HCT116 (cell line): ENCODE data around the gene SNTG2.

ENCODE experiments used
- EZH2 ChIP-seq: fragments of 200-600 bp; sonication (generic); IDR thresholded peaks from 2 replicates; pipeline ENCODE4 v1.6.1; 2017; ENCODE audit warnings: antibody characterized with exemption, mixed run types
- FOSL1 ChIP-seq: IDR thresholded peaks from 2 replicates; pipeline ENCODE4 v1.6.1; 2012; ENCODE audit warnings: low read depth
- POLR2A ChIP-seq: IDR thresholded peaks from 2 replicates; pipeline ENCODE4 v1.7.0; 2011; ENCODE audit warnings: borderline replicate concordance; ENCODE audit not compliant: insufficient read depth, insufficient read length; ENCODE audit errors: extremely low read depth
- SP1 ChIP-seq: IDR thresholded peaks from 2 replicates; pipeline ENCODE4 v1.6.1; 2012; ENCODE audit warnings: low read depth
- YY1 ChIP-seq: IDR thresholded peaks from 2 replicates; pipeline ENCODE4 v1.6.1; 2011; ENCODE audit warnings: low read length, low read depth, moderate library complexity, mild to moderate bottlenecking; ENCODE audit not compliant: insufficient replicate concordance; ENCODE audit errors: extremely low read depth
- TF ChIP-seq, protein P1 (sequence below), 3 experiments: fragments of 200-600 bp in 1 of 3; sonication (generic) in 1 of 3; IDR thresholded peaks in 2 of 3; conservative IDR thresholded peaks in 1 of 3; 2 replicates each; pipeline ENCODE4 v1.5.1; 2012 to 2017; ENCODE audit warnings: low read depth in 2 of 3, low read length in 2 of 3, antibody characterized with exemption in 1 of 3, borderline replicate concordance in 1 of 3, control low read depth in 1 of 3, mild to moderate bottlenecking in 1 of 3, mixed read lengths in 1 of 3, mixed run types in 1 of 3, moderate library complexity in 1 of 3; ENCODE audit not compliant: insufficient read depth in 1 of 3
- TF ChIP-seq, protein P2 (sequence below): IDR thresholded peaks from 2 replicates; pipeline ENCODE4 v1.6.1; 2012

DNA sequence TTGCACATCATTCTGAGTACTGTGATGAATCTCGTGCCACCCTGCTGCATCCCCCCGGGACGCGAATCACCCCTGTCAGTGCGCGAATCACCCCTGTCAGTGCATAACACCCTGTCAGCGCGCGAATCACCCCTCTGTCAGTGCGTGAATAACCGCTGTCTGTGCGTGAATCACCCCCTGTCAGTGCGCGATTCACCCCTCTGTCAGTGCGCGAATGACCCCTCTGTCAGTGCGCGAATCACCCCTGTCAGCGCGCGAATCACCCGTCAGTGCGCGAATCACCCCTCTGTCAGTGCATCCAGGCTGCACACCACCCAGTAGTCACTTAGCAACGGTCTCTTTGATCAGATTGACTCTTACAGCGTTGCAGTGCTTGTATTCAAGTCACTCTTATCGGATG, 328.2 kb downstream of the SNTG2 start:
- TF ChIP-seq EZH2 (no peak), SP1 (no peak), POLR2A (no peak), FOSL1 (no peak), YY1 (no peak)
- TF ChIP-seq, protein P1, sequence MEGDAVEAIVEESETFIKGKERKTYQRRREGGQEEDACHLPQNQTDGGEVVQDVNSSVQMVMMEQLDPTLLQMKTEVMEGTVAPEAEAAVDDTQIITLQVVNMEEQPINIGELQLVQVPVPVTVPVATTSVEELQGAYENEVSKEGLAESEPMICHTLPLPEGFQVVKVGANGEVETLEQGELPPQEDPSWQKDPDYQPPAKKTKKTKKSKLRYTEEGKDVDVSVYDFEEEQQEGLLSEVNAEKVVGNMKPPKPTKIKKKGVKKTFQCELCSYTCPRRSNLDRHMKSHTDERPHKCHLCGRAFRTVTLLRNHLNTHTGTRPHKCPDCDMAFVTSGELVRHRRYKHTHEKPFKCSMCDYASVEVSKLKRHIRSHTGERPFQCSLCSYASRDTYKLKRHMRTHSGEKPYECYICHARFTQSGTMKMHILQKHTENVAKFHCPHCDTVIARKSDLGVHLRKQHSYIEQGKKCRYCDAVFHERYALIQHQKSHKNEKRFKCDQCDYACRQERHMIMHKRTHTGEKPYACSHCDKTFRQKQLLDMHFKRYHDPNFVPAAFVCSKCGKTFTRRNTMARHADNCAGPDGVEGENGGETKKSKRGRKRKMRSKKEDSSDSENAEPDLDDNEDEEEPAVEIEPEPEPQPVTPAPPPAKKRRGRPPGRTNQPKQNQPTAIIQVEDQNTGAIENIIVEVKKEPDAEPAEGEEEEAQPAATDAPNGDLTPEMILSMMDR (IDR thresholded peaks at IDR 0.05 in 2 of 3, conservative IDR thresholded peaks at IDR 0.05 in 1 of 3; ENCODE audit: borderline replicate concordance in 1 of 3, insufficient read depth in 1 of 3, low read depth in 2 of 3, low read length in 2 of 3), result no peak
- TF ChIP-seq, protein P2, sequence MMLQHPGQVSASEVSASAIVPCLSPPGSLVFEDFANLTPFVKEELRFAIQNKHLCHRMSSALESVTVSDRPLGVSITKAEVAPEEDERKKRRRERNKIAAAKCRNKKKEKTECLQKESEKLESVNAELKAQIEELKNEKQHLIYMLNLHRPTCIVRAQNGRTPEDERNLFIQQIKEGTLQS, result no peak
